RWPE2 (cell line): ENCODE data around the gene KCTD10.

Experiments
- ATAC-seq: fragments of 200-7000 bp; cut with Tn5 transposase; 3 replicates; pipeline ENCODE4 v1.9.1; 2021; ENCODE audit warnings: low read depth
- DNase-seq: peaks from one replicate; pipeline ENCODE4 v3.0.0-alpha.2; 2020; ENCODE audit warnings: low spot score
- H3K27ac ChIP-seq: fragments of 450-650 bp; 2 replicates; pipeline ENCODE4 v1.5.1; 2017; ENCODE audit warnings: mild to moderate bottlenecking; ENCODE audit not compliant: poor library complexity, severe bottlenecking
- H3K27me3 ChIP-seq: fragments of 250-450 bp; sonication (Bioruptor Pico); 2 replicates; pipeline ENCODE4 v1.5.1; 2021; ENCODE audit warnings: mild to moderate bottlenecking, moderate library complexity; ENCODE audit not compliant: insufficient read depth, poor library complexity, severe bottlenecking
- H3K36me3 ChIP-seq: fragments of 250-450 bp; sonication (Bioruptor Pico); 2 replicates; pipeline ENCODE4 v1.5.1; 2020; ENCODE audit warnings: low read depth, mild to moderate bottlenecking, moderate library complexity
- H3K4me1 ChIP-seq: fragments of 250-450 bp; sonication (Bioruptor Pico); 2 replicates; pipeline ENCODE4 v1.5.1; 2021; ENCODE audit warnings: mild to moderate bottlenecking, moderate library complexity; ENCODE audit not compliant: insufficient read depth, poor library complexity, severe bottlenecking
- H3K4me3 ChIP-seq: fragments of 250-450 bp; sonication (Bioruptor Pico); 2 replicates; pipeline ENCODE4 v1.5.1; 2021; ENCODE audit warnings: mild to moderate bottlenecking, moderate library complexity; ENCODE audit not compliant: severe bottlenecking
- H3K9me3 ChIP-seq: fragments of 250-450 bp; sonication (Bioruptor Pico); 2 replicates; pipeline ENCODE4 v1.5.1; 2021; ENCODE audit warnings: mild to moderate bottlenecking, moderate library complexity; ENCODE audit not compliant: severe bottlenecking
- TF ChIP-seq, protein P1 (sequence below): fragments of 450-650 bp; IDR thresholded peaks from one replicate; pipeline ENCODE4 v1.5.1; 2017; ENCODE audit warnings: mild to moderate bottlenecking, moderate library complexity; ENCODE audit not compliant: poor library complexity, severe bottlenecking

Gene KCTD10

GRCh38 chr12:109482894-109483293 lies 5.8 kb upstream of the KCTD10 start:
- Histone ChIP-seq H3K36me3 (peaks cover 61% of the 10 kb centered on the region), H3K9me3 (no peaks in the 10 kb centered on the region), H3K4me3 (no peak overlapping the region), H3K27me3 (no peaks in the 10 kb centered on the region), H3K27ac (no peak overlapping the region), H3K4me1 (peaks cover 10% of the 10 kb centered on the region)
- DNase-seq: no peak
- TF ChIP-seq, protein P1, sequence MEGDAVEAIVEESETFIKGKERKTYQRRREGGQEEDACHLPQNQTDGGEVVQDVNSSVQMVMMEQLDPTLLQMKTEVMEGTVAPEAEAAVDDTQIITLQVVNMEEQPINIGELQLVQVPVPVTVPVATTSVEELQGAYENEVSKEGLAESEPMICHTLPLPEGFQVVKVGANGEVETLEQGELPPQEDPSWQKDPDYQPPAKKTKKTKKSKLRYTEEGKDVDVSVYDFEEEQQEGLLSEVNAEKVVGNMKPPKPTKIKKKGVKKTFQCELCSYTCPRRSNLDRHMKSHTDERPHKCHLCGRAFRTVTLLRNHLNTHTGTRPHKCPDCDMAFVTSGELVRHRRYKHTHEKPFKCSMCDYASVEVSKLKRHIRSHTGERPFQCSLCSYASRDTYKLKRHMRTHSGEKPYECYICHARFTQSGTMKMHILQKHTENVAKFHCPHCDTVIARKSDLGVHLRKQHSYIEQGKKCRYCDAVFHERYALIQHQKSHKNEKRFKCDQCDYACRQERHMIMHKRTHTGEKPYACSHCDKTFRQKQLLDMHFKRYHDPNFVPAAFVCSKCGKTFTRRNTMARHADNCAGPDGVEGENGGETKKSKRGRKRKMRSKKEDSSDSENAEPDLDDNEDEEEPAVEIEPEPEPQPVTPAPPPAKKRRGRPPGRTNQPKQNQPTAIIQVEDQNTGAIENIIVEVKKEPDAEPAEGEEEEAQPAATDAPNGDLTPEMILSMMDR: no peak
- no peak for ATAC-seq

DNA sequence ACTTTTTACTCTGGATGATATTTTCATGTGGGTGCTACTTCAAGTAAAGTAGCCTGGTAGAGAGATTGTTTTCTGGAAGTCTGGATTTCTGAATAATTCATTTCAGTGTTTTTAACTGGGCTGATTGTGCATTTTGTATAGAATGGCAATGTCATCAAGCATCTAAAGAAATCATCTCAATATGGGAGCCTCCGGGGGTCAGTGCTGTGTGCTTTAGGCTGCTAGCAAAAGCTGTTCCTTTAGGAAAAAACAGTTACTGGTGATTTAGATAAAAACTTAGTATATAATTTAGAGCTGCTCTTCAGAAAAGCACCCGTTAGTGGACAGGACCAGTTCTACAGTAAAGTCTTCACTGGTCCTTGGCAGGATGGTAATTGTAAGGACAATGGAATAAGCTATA lies 5.4 kb upstream of the KCTD10 start:
- Histone ChIP-seq H3K27me3 (no peaks in the 10 kb centered on the region), H3K4me1 (peaks cover 10% of the 10 kb centered on the region), H3K4me3 (no peak overlapping the region), H3K27ac (no peak overlapping the region), H3K36me3 (peaks cover 57% of the 10 kb centered on the region), H3K9me3 (no peaks in the 10 kb centered on the region)
- ATAC-seq: no peak
- DNase-seq: no peak
- TF ChIP-seq, protein P1: no peak

GRCh38 chr12:109481863-109482262 lies 4.8 kb upstream of the KCTD10 start:
- ATAC-seq: no peak
- no peak overlapping the region for H3K27ac ChIP-seq
- no peaks in the 10 kb centered on the region for H3K9me3 ChIP-seq
- TF ChIP-seq, protein P1: no peak
- no peaks in the 10 kb centered on the region for H3K27me3 ChIP-seq
- DNase-seq: no peak
- no peak overlapping the region for H3K4me3 ChIP-seq
- peaks cover 51% of the 10 kb centered on the region for H3K36me3 ChIP-seq
- H3K4me1 ChIP-seq: peaks cover 10% of the 10 kb centered on the region

DNA sequence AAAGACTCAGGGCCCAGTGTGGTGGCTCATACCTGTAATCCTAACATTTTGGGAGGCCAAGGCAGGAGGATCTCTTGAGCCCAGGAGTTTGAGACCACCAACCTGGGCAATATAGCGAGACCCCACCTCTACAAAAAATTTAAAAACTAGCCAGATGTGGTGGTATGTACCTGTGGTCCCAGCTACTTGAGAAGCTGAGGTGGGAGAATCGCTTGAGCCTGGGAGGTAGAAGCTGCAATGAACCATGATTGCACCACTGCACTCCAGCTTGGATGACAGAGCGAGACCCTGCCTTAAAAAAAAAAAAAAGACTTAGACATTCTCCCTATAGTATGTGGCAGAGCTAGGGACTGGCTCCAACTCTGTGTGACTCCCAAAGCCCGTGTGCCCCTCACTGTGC lies 3.3 kb upstream of the KCTD10 start:
- H3K4me1 ChIP-seq: peaks cover 18% of the 10 kb centered on the region
- H3K36me3 ChIP-seq: peaks cover 38% of the 10 kb centered on the region
- TF ChIP-seq, protein P1: no peak
- no peaks in the 10 kb centered on the region for H3K9me3 ChIP-seq
- H3K27me3 ChIP-seq: no peaks in the 10 kb centered on the region
- no peak overlapping the region for H3K27ac ChIP-seq
- H3K4me3 ChIP-seq: no peak overlapping the region
- DNase-seq (no peak), ATAC-seq (no peak)

DNA sequence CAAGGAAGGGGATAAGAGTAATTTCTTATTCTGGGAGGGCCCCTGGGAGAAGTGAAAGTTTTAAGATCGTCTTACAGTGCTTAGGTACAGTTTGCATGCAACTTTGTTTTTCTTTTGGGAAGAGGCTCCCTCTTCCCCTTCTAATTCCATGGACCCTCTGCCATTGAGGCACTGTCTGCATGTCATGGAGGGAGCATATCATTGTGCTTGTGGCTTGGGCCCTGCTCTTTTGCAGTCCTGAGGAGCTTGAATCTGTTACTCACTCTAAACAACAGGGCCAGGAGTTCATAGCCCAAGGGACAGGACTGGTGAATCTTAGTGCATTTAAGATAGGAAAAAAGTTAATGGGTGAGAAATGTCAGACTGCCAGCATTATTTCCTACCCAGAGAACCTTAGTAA lies 2.7 kb upstream of the KCTD10 start:
- Histone ChIP-seq H3K36me3 (peaks cover 32% of the 10 kb centered on the region), H3K4me3 (no peak overlapping the region), H3K27me3 (no peaks in the 10 kb centered on the region), H3K9me3 (no peaks in the 10 kb centered on the region), H3K27ac (no peak overlapping the region), H3K4me1 (peaks cover 18% of the 10 kb centered on the region)
- TF ChIP-seq, protein P1: no peak
- ATAC-seq: no peak
- no peak for DNase-seq
